RWPE1 (cell line): Measurements from ENCODE around the gene DAPK1.
A peak's percentile ranks its signal among the peaks of the same experiment; 100 is the strongest.

ENCODE experiments used
- CTCF ChIA-PET: fragments of 350-600 bp; sonication (Branson Sonifier 250); formaldehyde crosslinking; extraction: SDS; loops from one replicate; lab custom pipeline; 2021; lab: Yijun Ruan, JAX
- POLR2A ChIA-PET: fragments of 400-600 bp; formaldehyde crosslinking; extraction: SDS; loops from one replicate; lab custom pipeline; 2020; ENCODE audit warnings: antibody characterized with exemption; ENCODE audit not compliant: low non-redundant PET; lab: Yijun Ruan, JAX
- DNase-seq: peaks from one replicate; pipeline ENCODE4 v3.0.0; 2012; ENCODE audit warnings: low spot score
- H3K27ac ChIP-seq: fragments of 450-650 bp; 2 replicates; pipeline ENCODE4 v1.5.1; 2017
- TF ChIP-seq, protein P1 (sequence below): fragments of 450-650 bp; conservative IDR thresholded peaks from 2 replicates; pipeline ENCODE4 v1.5.1; 2017; ENCODE audit warnings: low read depth, mild to moderate bottlenecking

The DAPK1 gene

DNA sequence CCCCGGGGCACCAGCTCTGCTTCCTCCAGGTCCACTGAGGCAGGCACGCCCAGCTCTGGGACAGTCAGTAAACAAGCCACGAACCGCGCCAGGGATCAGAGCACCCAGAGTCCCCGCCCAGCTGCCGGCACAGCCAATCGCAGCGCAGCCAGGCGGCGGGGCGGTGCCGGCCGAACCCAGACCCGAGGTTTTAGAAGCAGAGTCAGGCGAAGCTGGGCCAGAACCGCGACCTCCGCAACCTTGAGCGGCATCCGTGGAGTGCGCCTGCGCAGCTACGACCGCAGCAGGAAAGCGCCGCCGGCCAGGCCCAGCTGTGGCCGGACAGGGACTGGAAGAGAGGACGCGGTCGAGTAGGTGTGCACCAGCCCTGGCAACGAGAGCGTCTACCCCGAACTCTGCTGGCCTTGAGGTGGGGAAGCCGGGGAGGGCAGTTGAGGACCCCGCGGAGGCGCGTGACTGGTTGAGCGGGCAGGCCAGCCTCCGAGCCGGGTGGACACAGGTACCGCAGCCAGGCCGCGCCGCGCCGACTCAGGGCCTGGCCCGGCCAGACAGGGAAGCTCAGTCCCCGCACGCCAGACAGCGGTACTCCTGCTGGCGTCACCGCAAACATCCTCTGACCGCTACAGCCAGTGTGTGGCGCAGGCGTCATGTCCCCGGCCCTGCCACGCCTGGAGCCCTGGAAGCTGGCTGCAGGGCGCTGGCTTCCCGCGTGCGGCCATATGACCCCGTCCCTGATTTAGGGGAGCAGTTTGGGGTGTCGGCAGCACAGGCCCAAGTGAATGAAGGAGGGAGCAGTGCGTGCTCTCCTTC, 228.4 kb downstream of the DAPK1 start, which contains the start of gene CTSL:
TSS of gene CTSL (plus strand) at position 220 of the 810 bp plus-strand sequence. CDS start 1,485 bp downstream, outside the sequence.
- peak within 1 kb of the TSS; percentile 84 for H3K27ac ChIP-seq
- ChIA-PET POLR2A (interaction anchor here (0.5 to 2.2 kb wide), 2 partner anchors 8 to 12 kb away, joined by 4 to 10 read pairs; no protein-coding TSS in a partner anchor), CTCF (interaction anchor here (0.6 to 1.6 kb wide), 5 partner anchors 11 to 87 kb away, joined by 3 to 6 read pairs (median 4); no protein-coding TSS in a partner anchor)
- TF ChIP-seq, protein P1, sequence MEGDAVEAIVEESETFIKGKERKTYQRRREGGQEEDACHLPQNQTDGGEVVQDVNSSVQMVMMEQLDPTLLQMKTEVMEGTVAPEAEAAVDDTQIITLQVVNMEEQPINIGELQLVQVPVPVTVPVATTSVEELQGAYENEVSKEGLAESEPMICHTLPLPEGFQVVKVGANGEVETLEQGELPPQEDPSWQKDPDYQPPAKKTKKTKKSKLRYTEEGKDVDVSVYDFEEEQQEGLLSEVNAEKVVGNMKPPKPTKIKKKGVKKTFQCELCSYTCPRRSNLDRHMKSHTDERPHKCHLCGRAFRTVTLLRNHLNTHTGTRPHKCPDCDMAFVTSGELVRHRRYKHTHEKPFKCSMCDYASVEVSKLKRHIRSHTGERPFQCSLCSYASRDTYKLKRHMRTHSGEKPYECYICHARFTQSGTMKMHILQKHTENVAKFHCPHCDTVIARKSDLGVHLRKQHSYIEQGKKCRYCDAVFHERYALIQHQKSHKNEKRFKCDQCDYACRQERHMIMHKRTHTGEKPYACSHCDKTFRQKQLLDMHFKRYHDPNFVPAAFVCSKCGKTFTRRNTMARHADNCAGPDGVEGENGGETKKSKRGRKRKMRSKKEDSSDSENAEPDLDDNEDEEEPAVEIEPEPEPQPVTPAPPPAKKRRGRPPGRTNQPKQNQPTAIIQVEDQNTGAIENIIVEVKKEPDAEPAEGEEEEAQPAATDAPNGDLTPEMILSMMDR: no peak; the same call in 1 of the 2 replicates
- DNase-seq: peak; percentile 87

DNA sequence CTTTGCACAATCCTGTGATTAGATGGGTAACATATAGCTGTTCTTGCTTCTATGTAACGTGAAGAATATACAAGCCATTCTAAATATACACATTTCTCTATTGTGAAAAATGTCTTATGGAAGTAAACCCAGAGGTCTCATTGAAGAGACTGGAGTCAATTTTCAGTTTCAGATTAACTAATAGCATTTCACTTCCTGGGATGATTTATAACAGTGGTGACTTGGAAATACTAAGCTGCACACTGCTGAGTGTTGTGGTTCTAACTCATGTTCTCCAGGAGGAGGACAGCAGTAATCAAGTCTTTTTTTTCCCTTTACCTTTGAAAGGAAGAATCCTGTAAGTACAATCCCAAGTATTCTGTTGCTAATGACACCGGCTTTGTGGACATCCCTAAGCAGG, 231.6 kb downstream of the DAPK1 start:
- ChIA-PET CTCF (interaction anchor here (0.9 to 1.3 kb wide), 2 partner anchors 11 to 163 kb away, joined by 4 to 6 read pairs; no protein-coding TSS in a partner anchor), POLR2A (no interaction called here)
- H3K27ac ChIP-seq: no peak overlapping the region
- DNase-seq: no peak
- TF ChIP-seq, protein P1: no peak

DNA sequence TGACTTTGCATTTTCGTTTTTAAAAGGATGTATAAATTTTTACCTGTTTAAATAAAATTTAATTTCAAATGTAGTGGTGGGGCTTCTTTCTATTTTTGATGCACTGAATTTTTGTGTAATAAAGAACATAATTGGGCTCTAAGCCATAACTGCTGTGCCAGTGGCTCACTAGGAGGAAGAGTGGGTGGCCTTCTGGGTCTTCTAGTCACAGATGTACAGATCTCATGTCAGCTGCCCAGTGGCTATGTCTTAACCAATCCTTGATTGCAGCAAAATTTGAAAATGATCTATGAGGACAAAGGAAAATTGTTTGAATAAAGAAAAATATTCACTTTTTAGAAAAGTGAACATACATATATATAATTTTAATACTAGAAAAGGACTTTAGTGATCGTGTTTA, 233.7 kb downstream of the DAPK1 start:
- TF ChIP-seq, protein P1: no peak
- ChIA-PET POLR2A (no interaction called here), CTCF (no interaction called here)
- H3K27ac ChIP-seq: no peak overlapping the region
- DNase-seq: no peak

DNA sequence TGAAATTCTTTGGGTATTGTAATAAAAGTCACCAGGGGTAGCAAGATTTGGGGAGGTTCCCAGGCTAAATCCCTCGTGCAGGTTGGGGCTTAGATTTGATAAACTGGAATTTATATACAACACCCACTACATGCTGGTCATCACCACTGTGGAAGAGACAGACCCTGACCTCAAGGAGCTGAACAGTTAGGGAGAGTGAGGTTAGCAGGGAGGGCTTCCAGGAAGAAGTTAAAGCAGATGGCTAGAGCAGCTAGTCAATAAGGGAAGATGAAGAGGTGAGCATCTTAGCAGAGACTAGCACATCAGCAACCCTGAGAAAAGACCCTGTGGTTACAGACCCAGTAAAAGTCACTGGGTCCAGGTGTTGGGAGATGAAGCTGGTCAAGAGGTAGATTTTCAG, 234.7 kb downstream of the DAPK1 start:
- no peak overlapping the region for H3K27ac ChIP-seq
- TF ChIP-seq, protein P1: no peak
- ChIA-PET POLR2A (no interaction called here), CTCF (no interaction called here)
- DNase-seq: no peak

DNA sequence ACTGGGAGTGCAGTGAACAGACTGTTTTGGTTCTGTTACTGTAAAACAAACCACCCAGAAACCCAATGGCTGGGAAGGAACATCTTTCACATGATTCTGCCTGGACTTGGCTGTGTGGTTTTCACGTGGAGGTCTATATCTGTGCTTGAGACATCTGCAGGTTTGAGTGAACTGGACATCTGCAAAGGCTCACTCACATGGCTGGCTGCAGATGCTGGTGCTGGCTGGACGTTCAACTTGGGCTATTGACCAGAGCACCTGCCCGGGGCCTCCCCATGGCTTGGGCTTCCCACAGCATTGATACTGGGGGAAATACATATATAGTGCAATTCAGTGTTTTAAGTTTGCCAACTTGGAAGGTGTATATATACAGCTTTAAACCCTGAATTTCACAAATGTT, 235.1 kb downstream of the DAPK1 start:
- TF ChIP-seq, protein P1: no peak
- no peak for DNase-seq
- CTCF ChIA-PET: no interaction called here
- POLR2A ChIA-PET: no interaction called here
- no peak overlapping the region for H3K27ac ChIP-seq

DNA sequence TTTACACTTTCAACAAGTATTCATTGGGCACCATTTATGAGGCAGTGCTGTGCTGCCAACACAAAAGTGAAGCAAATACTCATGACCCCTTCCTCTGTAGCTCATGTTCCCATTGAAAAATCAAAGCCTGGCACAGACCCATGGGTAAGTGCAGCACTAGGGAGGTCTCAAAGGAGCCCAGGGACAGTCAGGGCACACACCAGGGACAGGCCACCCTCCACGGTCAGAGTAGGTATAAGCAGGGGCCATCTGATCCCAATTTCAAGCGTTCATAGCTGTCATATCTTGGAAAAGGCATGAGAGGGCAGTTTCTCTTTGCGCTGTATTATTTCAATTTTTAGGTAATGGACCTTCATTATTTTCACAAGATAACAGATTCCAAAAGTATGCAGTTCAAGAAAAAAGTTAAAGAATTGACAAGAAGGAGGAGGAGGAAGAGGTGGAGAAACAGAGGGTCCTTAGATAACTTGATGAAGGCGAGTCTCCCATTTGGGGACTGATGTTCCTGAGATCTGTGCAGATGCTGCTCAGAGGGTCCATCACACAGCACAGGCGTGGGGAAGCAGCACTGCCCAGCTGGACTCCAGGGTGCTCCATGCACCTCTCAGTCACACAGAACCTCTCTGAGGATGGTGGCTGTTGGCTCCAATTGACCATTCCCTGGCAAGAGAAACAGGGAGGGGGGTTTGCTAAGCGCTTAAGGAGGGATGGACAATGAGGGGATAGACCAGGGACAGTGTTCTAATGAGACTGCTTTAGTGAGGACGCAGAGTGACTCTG, 235.8 kb downstream of the DAPK1 start:
- ChIA-PET POLR2A (no interaction called here), CTCF (interaction anchor here (0.8 kb wide), 1 partner anchor 79 kb away, joined by 3 read pairs; no protein-coding TSS in a partner anchor)
- no peak overlapping the region for H3K27ac ChIP-seq
- TF ChIP-seq, protein P1: no peak
- no peak for DNase-seq
